Peyer's patch (tissue), 4 donors: ENCODE results near the gene RTN4IP1. TPM values are rescaled to one million over a fixed set of nuclear protein-coding genes. Genes with fewer than 3 reads are reported as not detected.
A peak's percentile ranks its signal among the peaks of the same experiment; 100 is the strongest.

Experiments used
- DNase-seq, 3 donors: peaks; one replicate each; pipeline ENCODE4 v3.0.0-alpha.2; 2017 to 2019
- H3K27ac ChIP-seq, 4 donors: fragments of 200-600 bp; sonication (generic); one replicate each; pipeline ENCODE4 v1.5.1; 2016 to 2019
- H3K27me3 ChIP-seq, 2 donors: fragments of 200-600 bp; sonication (generic); one replicate each; pipeline ENCODE4 v1.5.1; 2019
- H3K36me3 ChIP-seq, 3 donors: fragments of 200-600 bp; sonication (generic); one replicate each; pipeline ENCODE4 v1.5.1; 2016 to 2019
- H3K4me1 ChIP-seq, 4 donors: fragments of 200-600 bp; sonication (generic); one replicate each; pipeline ENCODE4 v1.5.1; 2016 to 2019
- H3K4me3 ChIP-seq, 4 donors: fragments of 200-600 bp; sonication (generic); 1 replicate in 3 of 4; 2 replicates in 1 of 4; pipeline ENCODE4 v1.5.1; 2016 to 2019; ENCODE audit warnings: mild to moderate bottlenecking in 1 of 4
- H3K9me3 ChIP-seq, 4 donors: fragments of 200-600 bp; sonication (generic); one replicate each; pipeline ENCODE4 v1.5.1; 2016 to 2019; ENCODE audit warnings: mild to moderate bottlenecking in 1 of 4
- POLR2A ChIP-seq, 2 donors: fragments of 450-650 bp; IDR thresholded peaks; one replicate each; pipeline ENCODE4 v1.5.1; 2017; ENCODE audit warnings: antibody characterized with exemption in 2 of 2, mild to moderate bottlenecking in 2 of 2, moderate library complexity in 2 of 2
- total RNA-seq, 4 donors: library from RNA; depleted of rRNA; stranded (reverse); fragments of >200 nt; gene quantifications; one replicate each; pipeline ENCODE4 v1.1.0, GENCODE V29; 2016
- TF ChIP-seq, protein P1 (sequence below), 6 experiments: fragments of 450-650 bp in 4 of 6; fragments of 200-600 bp in 2 of 6; sonication (generic) in 1 of 6; IDR thresholded peaks; one replicate each; pipeline ENCODE4 v1.5.1; 2017 to 2019; ENCODE audit warnings: antibody characterized with exemption in 6 of 6, mild to moderate bottlenecking in 3 of 6, moderate library complexity in 1 of 6

The RTN4IP1 gene, protein sequence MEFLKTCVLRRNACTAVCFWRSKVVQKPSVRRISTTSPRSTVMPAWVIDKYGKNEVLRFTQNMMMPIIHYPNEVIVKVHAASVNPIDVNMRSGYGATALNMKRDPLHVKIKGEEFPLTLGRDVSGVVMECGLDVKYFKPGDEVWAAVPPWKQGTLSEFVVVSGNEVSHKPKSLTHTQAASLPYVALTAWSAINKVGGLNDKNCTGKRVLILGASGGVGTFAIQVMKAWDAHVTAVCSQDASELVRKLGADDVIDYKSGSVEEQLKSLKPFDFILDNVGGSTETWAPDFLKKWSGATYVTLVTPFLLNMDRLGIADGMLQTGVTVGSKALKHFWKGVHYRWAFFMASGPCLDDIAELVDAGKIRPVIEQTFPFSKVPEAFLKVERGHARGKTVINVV
- 1 to 10 TPM; 4.1 to 6.3 (median 5.1) TPM for total RNA-seq

DNA sequence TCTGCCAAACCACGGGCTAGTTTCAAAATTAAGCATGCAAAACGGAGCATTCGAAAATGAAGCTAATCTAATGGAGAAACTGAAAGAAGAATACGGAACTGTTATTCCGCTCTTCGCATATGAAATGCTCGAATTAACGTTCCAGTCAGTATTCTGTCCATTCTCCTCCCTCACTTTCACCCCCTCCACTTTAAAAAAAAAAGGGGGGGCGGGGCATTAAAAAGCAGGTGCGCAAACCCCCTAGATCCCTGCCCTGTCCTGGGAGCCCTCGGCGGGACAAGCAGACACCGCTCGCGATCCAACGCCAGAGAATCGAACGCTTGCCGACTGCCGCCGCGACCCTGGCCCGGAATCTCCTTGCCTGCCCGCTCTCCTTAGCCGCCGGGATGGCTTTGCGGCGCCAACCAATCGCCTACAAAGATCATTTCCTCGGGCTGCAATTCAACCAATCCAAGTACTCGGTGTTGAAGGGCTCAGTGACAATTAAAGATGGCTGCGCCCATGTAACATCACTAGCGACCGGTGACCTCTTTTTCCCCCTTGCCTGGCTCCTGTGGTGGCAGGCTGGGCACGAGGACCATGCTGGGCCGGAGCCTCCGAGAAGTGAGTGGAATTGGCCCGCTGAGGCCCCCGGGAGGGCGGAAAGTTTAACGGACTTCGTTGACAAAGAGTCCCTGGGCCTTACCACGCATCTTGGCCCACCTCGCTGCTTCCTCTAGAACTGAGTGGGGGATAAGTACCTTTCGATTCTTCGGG lies at the start of gene RTN4IP1, which contains the start of gene QRSL1:
Gene RTN4IP1, minus strand, starts transcription at position 396 of the 756 bp plus-strand sequence. CDS start 477 bp downstream, outside the sequence.
Gene QRSL1, plus strand, starts transcription at position 476 of the 756 bp plus-strand sequence. Its CDS starts 104 bp downstream, at position 580.
- H3K4me1 ChIP-seq, result peaks cover 0 to 15% (median 0%) of the 10 kb centered on the region in 4 donors
- peak within 1 kb of the TSS; percentile 68 to 94 (median 79) for H3K4me3 ChIP-seq
- H3K27ac ChIP-seq, result peak within 1 kb of the TSS; percentile 74 to 87 (median 76)
- H3K36me3 ChIP-seq, result no peaks in the 10 kb centered on the region
- no peaks in the 10 kb centered on the region for H3K27me3 ChIP-seq
- peak; percentile 28 to 56 for TF ChIP-seq POLR2A (IDR thresholded peaks at IDR 0.05)
- TF ChIP-seq, protein P1, sequence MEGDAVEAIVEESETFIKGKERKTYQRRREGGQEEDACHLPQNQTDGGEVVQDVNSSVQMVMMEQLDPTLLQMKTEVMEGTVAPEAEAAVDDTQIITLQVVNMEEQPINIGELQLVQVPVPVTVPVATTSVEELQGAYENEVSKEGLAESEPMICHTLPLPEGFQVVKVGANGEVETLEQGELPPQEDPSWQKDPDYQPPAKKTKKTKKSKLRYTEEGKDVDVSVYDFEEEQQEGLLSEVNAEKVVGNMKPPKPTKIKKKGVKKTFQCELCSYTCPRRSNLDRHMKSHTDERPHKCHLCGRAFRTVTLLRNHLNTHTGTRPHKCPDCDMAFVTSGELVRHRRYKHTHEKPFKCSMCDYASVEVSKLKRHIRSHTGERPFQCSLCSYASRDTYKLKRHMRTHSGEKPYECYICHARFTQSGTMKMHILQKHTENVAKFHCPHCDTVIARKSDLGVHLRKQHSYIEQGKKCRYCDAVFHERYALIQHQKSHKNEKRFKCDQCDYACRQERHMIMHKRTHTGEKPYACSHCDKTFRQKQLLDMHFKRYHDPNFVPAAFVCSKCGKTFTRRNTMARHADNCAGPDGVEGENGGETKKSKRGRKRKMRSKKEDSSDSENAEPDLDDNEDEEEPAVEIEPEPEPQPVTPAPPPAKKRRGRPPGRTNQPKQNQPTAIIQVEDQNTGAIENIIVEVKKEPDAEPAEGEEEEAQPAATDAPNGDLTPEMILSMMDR (IDR thresholded peaks at IDR 0.05), result peak in 1 of 6 experiments; percentile 4
- DNase-seq, result peak; percentile 81 to 94 (median 84)
- no peaks in the 10 kb centered on the region for H3K9me3 ChIP-seq

DNA sequence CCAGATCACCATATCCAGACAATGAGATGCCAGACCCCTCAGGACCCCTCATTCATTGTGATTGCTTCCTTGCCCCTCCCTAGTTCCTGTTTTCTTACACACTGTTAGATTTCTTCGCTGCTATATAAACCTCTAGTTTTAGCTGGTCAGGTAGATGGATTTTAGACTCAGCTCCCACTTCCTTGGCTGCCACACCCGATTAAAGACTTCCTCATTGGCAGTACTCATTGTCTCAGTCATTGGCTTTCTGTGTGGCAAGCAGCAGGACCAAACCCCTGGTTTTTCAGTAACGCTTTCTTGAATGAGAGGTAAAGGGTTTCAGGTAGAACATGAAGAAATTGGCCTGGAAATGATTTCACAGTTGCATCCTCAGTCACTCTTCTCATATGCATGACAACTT lies 48.0 kb upstream of the RTN4IP1 start:
- Histone ChIP-seq H3K27me3 (no peaks in the 10 kb centered on the region), H3K4me1 (no peaks in the 10 kb centered on the region), H3K36me3 (no peaks in the 10 kb centered on the region), H3K27ac (no peak overlapping the region), H3K4me3 (no peak overlapping the region), H3K9me3 (no peaks in the 10 kb centered on the region)
- TF ChIP-seq POLR2A (IDR thresholded peaks at IDR 0.05), result no peak
- TF ChIP-seq, protein P1 (IDR thresholded peaks at IDR 0.05), result no peak
- no peak for DNase-seq

DNA sequence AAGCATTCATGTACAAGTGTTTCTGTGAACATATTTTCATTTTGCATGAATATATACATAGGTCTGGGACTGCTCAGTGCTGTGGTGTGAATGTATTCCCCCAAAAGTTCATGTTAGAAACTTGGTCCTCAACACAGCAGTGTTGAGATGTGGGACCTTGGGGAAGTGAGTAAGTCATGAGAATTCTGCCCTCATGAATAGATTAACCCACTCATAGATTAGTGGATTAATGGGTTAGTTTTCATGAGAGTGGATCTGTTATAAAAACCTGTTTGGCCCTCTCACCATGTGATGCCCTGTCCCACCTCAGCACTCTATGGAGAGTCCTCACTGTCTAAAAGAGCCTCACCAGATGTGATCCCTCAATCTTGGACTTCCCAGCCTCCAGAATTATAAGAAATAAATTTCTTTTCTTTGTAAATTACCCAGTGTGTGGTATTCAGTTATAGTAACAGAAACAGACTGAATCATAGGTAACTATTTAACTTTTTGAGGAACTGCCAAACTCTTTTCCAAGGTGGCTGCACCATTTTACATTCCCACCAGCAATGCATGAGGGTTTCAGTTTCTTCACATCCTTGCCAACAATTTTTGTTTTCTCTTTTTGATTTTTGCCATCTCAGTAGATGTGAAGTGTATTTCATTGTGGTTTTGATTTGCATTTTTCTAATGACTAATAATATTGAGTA lies 45.4 kb upstream of the RTN4IP1 start:
- no peak overlapping the region for H3K27ac ChIP-seq
- H3K27me3 ChIP-seq, result no peaks in the 10 kb centered on the region
- no peak overlapping the region for H3K4me3 ChIP-seq
- TF ChIP-seq, protein P1 (IDR thresholded peaks at IDR 0.05), result no peak
- no peak for TF ChIP-seq POLR2A (IDR thresholded peaks at IDR 0.05)
- no peak for DNase-seq
- no peaks in the 10 kb centered on the region for H3K4me1 ChIP-seq
- no peaks in the 10 kb centered on the region for H3K9me3 ChIP-seq
- no peaks in the 10 kb centered on the region for H3K36me3 ChIP-seq

DNA sequence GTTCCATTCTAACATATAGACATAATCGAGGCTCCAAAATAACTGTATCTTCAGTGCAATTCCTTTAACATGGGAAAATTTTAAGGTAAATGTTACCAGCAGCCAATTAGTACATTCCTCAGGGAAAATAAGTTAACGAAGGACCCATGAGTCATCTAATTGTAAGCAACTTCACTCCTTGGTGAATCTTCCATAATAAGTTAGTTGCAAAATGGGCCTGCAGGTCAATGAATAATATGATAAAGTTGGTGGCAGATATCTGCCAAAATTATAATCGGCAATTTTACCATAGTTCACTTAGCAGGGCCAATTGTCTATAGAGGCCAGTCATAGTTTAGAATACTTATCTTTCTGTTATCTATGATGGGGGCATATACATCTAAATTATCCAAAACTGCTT lies 42.4 kb upstream of the RTN4IP1 start:
- Histone ChIP-seq H3K9me3 (no peaks in the 10 kb centered on the region), H3K4me1 (no peaks in the 10 kb centered on the region), H3K4me3 (no peak overlapping the region), H3K27me3 (no peaks in the 10 kb centered on the region), H3K36me3 (peaks cover 0 to 5% (median 0%) of the 10 kb centered on the region in 3 donors), H3K27ac (no peak overlapping the region)
- DNase-seq, result no peak
- TF ChIP-seq POLR2A (IDR thresholded peaks at IDR 0.05), result no peak
- TF ChIP-seq, protein P1 (IDR thresholded peaks at IDR 0.05), result no peak

DNA sequence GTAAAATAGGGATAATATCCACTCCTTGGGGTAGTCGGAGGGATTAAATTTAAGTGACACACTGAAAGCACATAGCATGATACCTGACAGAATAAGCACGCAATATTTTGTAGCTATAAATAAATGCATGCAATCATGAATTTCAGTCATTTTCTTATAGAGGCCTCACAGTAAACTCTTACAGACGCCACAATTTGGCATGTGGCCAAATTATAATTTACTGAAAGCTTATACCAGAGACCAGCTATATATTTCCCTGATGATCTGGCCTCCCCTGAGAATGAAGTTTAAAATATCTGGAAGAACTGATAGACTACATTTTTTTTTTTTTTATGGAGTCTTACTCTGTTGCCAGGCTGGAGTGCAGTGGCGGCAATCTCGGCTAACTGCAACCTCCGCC lies 40.9 kb upstream of the RTN4IP1 start:
- H3K27ac ChIP-seq, result no peak overlapping the region
- H3K4me1 ChIP-seq, result no peaks in the 10 kb centered on the region
- no peak for DNase-seq
- H3K9me3 ChIP-seq, result no peaks in the 10 kb centered on the region
- peaks cover 0 to 16% (median 4%) of the 10 kb centered on the region in 3 donors for H3K36me3 ChIP-seq
- no peak overlapping the region for H3K4me3 ChIP-seq
- H3K27me3 ChIP-seq, result no peaks in the 10 kb centered on the region
- TF ChIP-seq POLR2A (IDR thresholded peaks at IDR 0.05), result no peak
- TF ChIP-seq, protein P1 (IDR thresholded peaks at IDR 0.05), result no peak
